K562 (cell line): ENCODE data around the gene SNX18. TPM values are rescaled to one million over a fixed set of nuclear protein-coding genes. Genes with fewer than 3 reads are reported as not detected.

Source experiments
- ATAC-seq: fragments of 200-7000 bp; cut with Tn5 transposase; 3 replicates; pipeline ENCODE4 v1.9.1; 2020; ENCODE audit warnings: moderate library complexity
- BruUV-seq: library from RNA; stranded (reverse); fragments of 400-500 nt; replicated peaks from 2 replicates; lab custom pipeline; 2021; lab: Mats Ljungman, UMichigan
- CTCF ChIA-PET: fragments of 300-600 bp; formaldehyde crosslinking; extraction: SDS; loops from one replicate; lab custom pipeline; 2021; ENCODE audit warnings: low intra/inter-chr PET ratio; lab: Yijun Ruan, JAX
- POLR2A ChIA-PET: fragments of 300-600, 350-650 bp; sonication (Branson Sonifier 250); formaldehyde crosslinking; extraction: SDS; loops from one replicate; lab custom pipeline; 2021; ENCODE audit warnings: antibody characterized with exemption, inconsistent platforms; lab: Yijun Ruan, JAX
- DNase-seq, 4 experiments: peaks; one replicate each; pipeline versions ENCODE4 v3.0.0 to v3.0.0-alpha.2; 2011 to 2018; ENCODE audit warnings: low spot score in 3 of 4, mixed read lengths in 3 of 4; ENCODE audit errors: extremely low read depth in 1 of 4
- FAIRE-seq: peaks from 2 replicates; lab custom pipeline; 2011; peaks lifted over from hg19 to GRCh38; lab: Jason Lieb, UNC
- H2AFZ ChIP-seq: 2 replicates; pipeline ENCODE4 v1.6.0; 2011; ENCODE audit warnings: low read depth, low read length, control low read depth, inconsistent platforms
- H3K27ac ChIP-seq: fragments of 200-600 bp; 3 replicates; pipeline ENCODE4 v1.8.0; 2011; ENCODE audit warnings: low read depth, mild to moderate bottlenecking, control low read depth, inconsistent platforms, low read length, moderate library complexity, mixed read lengths; ENCODE audit errors: extremely low read depth
- H3K27me3 ChIP-seq, 2 experiments: fragments of 300-600 bp in 1 of 2; 2 replicates in 1 of 2; 3 replicates in 1 of 2; pipeline versions ENCODE4 v1.6.0 to v1.8.0; 2011; ENCODE audit warnings: inconsistent platforms in 2 of 2, low read length in 2 of 2, mild to moderate bottlenecking in 1 of 2, mixed read lengths in 1 of 2, moderate library complexity in 1 of 2; ENCODE audit not compliant: control insufficient read depth in 2 of 2, insufficient read depth in 2 of 2
- H3K36me3 ChIP-seq: fragments of 300-600 bp; 3 replicates; pipeline ENCODE4 v1.8.0; 2011; ENCODE audit warnings: mild to moderate bottlenecking, low read length, inconsistent platforms; ENCODE audit not compliant: control insufficient read depth, insufficient read depth
- H3K4me1 ChIP-seq, 2 experiments: fragments of 200-600 bp in 1 of 2; replicated peaks in 1 of 2; 2 replicates in 1 of 2; 3 replicates in 1 of 2; pipeline versions ENCODE4 v1.5.1 to v1.8.0; 2011; ENCODE audit warnings: inconsistent platforms in 2 of 2, low read length in 2 of 2, mild to moderate bottlenecking in 1 of 2, mixed read lengths in 1 of 2, moderate library complexity in 1 of 2; ENCODE audit not compliant: control insufficient read depth in 2 of 2, insufficient read depth in 2 of 2
- H3K4me2 ChIP-seq: 2 replicates; pipeline ENCODE4 v1.6.1; 2011; ENCODE audit warnings: low read length, control low read depth, inconsistent platforms, mixed read lengths; ENCODE audit not compliant: insufficient read depth
- H3K4me3 ChIP-seq: fragments of 200-600 bp; sonication (generic), shearing (Covaris generic); 2 replicates; pipeline ENCODE4 v1.5.1; 2016; ENCODE audit warnings: control low read depth, inconsistent platforms
- H3K79me2 ChIP-seq: fragments of 200-600 bp; 3 replicates; pipeline ENCODE4 v1.8.0; 2011; ENCODE audit warnings: low read length, inconsistent platforms; ENCODE audit not compliant: control insufficient read depth, insufficient read depth
- H3K9ac ChIP-seq, 2 experiments: 2 replicates each; pipeline versions ENCODE4 v1.6.0 to v1.6.1; 2011; ENCODE audit warnings: low read depth in 2 of 2, low read length in 2 of 2, control low read depth in 1 of 2, inconsistent platforms in 1 of 2, mild to moderate bottlenecking in 1 of 2, mixed read lengths in 1 of 2; ENCODE audit not compliant: insufficient read depth in 1 of 2
- H3K9me1 ChIP-seq: one replicate; pipeline ENCODE4 v1.6.0; 2011; ENCODE audit warnings: inconsistent platforms, mild to moderate bottlenecking, low read length, moderate library complexity; ENCODE audit not compliant: control insufficient read depth, insufficient read depth
- H3K9me3 ChIP-seq: replicated peaks from 2 replicates; pipeline ENCODE4 v1.5.1; 2011; ENCODE audit warnings: low read depth, low read length, inconsistent platforms; ENCODE audit not compliant: control insufficient read depth, insufficient read depth
- H4K20me1 ChIP-seq: replicated peaks from 2 replicates; pipeline ENCODE4 v1.6.1; 2011; ENCODE audit warnings: low read length, inconsistent platforms, mixed read lengths; ENCODE audit not compliant: control insufficient read depth, insufficient read depth
- RFX5 ChIP-seq: IDR thresholded peaks from 2 replicates; pipeline ENCODE4 v1.6.1; 2011; ENCODE audit warnings: low read depth, mild to moderate bottlenecking, improper control_type of control experiment, low read length
- ZSCAN29 ChIP-seq: fragments of 450-650 bp; IDR thresholded peaks from 2 replicates; pipeline ENCODE4 v1.6.1; 2017
- WGBS: fragments of 100-300 bp; shearing (Covaris generic); methylation state at CpG from one replicate; pipeline ENCODE4 v1.1.6; 2016; ENCODE audit warnings: low coverage, mixed read lengths; ENCODE audit not compliant: insufficient coverage; ENCODE audit errors: missing lambda C conversion rate; 5-methylcytosine and 5-hydroxymethylcytosine counted together
- in situ Hi-C: fragments of 300-500 bp; cut with MboI; formaldehyde crosslinking; loops from 4 replicates; pipeline ENCODE4 v1.15.0; 2018; ENCODE audit warnings: inconsistent platforms, mixed read lengths
- intact Hi-C: fragments of 100-400 bp; cut with micrococcal nuclease; formaldehyde crosslinking; loops from 2 replicates; pipeline ENCODE4 v1.14.2; 2022
- polyA plus RNA-seq, 8 experiments: library from polyadenylated mRNA; depleted of rRNA in 4 of 8; stranded (reverse) in 5 of 8; unstranded in 3 of 8; fragments of >200 nt; fragmentation: Nextera tagmentation in 2 of 8; fragmentation: Illumina TruSeq in 1 of 8; extraction: Ambion mirVana in 2 of 8; extraction: Trizol in 1 of 8; gene quantifications; 2 replicates each; pipeline versions ENCODE4 v1.2.1 to v1.2.3, GENCODE V29; 2011 to 2014; ENCODE audit warnings: inconsistent platforms in 1 of 8, missing spikeins in 1 of 8
- total RNA-seq, 7 experiments: library from RNA; depleted of rRNA in 6 of 7; stranded (reverse); fragments of >200 nt in 6 of 7; fragmentation: Illumina TruSeq in 2 of 7; extraction: Trizol in 2 of 7; gene quantifications; 2 replicates each; pipeline versions ENCODE4 v1.2.1 to v1.2.3, GENCODE V29; 2011 to 2021; ENCODE audit warnings: low replicate concordance in 1 of 7
- TF ChIP-seq, protein P1 (sequence below), 3 experiments: fragments of 200-800 bp in 1 of 3; fragments of 250-450 bp in 1 of 3; fragments of 450-650 bp in 1 of 3; sonication (Bioruptor Pico) in 1 of 3; sonication (Bioruptor generic) in 1 of 3; formaldehyde crosslinking in 1 of 3; IDR thresholded peaks; 2 replicates each; pipeline versions ENCODE4 v1.6.1 to v1.8.0; 2016 to 2022; ENCODE audit warnings: mild to moderate bottlenecking in 2 of 3, missing genetic modification characterization in 2 of 3, missing compliant biosample characterization in 1 of 3, moderate library complexity in 1 of 3
- TF ChIP-seq, protein P2 (sequence below): sonication (generic); formaldehyde crosslinking; IDR thresholded peaks from 2 replicates; pipeline ENCODE4 v1.5.0; 2020; ENCODE audit warnings: missing genetic modification reagents

Gene SNX18
- total and polyA plus RNA-seq, 9 of the 15 experiments (the other 6 are each of a cell fraction or from before 2014, with no cell fraction given), result 2.3 to 8.8 (median 6.0) TPM

DNA sequence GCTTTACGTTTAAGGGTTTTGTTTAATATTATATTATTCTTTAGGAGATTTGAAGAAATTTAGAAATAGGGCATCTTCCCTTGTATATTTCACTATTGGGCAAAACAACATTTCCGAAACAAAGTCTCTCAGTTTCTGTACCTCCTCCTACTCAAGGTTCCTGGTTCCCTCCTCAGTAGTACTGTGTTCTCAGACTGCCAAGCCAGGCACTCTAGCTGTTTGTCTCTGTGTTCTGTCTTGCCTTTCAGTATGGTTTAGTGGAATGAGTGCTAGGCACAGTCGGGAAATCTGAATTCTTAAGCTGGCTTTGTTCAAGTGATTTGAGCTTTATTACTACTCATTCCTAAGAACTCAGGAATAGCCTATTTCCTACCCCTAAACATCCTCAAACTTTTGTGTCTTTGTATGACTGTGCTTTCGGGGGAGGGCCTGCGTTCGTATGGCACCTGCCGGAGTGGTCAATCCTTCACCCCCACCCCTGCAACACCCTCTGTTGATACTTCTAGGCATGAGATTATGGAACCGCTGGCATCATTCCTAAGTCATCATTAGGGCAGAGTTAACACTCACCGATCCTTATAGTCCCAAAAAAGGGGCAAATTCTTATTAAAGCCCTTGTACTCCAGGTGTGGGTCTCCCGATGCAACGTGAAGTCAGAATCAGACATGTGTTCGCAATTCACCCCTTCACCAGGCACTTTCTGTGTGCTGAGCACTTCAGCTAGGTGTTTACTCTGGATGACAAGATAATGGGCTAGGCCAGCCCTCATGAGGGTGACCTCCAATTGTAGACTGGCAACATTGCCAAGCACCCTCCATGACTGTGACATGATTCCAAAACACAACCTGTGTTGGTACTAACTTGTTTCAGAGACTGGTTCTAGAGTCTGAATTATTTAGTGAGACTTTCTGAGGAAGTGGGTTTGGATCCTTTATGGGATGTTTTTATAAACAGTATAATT, 24.5 kb downstream of the SNX18 start:
- ChIA-PET CTCF (no interaction called here), POLR2A (no interaction called here)
- H2AFZ ChIP-seq, result no peak overlapping the region
- no TSS peak for BruUV-seq
- no peaks in the 10 kb centered on the region for H3K36me3 ChIP-seq
- FAIRE-seq (no peak), DNase-seq (no peak), ATAC-seq (no peak)
- H3K79me2 ChIP-seq, result no peaks in the 10 kb centered on the region
- H3K4me3 ChIP-seq, result no peak overlapping the region
- no peaks in the 10 kb centered on the region for H4K20me1 ChIP-seq
- H3K4me1 ChIP-seq, result no peaks in the 10 kb centered on the region
- H3K9me1 ChIP-seq, result no peaks in the 10 kb centered on the region
- WGBS, result 71% methylated on average over 12 of the region's 12 CpGs
- intact Hi-C loops, result no loop called here
- TF ChIP-seq RFX5 (no peak), ZSCAN29 (no peak)
- TF ChIP-seq, protein P1, sequence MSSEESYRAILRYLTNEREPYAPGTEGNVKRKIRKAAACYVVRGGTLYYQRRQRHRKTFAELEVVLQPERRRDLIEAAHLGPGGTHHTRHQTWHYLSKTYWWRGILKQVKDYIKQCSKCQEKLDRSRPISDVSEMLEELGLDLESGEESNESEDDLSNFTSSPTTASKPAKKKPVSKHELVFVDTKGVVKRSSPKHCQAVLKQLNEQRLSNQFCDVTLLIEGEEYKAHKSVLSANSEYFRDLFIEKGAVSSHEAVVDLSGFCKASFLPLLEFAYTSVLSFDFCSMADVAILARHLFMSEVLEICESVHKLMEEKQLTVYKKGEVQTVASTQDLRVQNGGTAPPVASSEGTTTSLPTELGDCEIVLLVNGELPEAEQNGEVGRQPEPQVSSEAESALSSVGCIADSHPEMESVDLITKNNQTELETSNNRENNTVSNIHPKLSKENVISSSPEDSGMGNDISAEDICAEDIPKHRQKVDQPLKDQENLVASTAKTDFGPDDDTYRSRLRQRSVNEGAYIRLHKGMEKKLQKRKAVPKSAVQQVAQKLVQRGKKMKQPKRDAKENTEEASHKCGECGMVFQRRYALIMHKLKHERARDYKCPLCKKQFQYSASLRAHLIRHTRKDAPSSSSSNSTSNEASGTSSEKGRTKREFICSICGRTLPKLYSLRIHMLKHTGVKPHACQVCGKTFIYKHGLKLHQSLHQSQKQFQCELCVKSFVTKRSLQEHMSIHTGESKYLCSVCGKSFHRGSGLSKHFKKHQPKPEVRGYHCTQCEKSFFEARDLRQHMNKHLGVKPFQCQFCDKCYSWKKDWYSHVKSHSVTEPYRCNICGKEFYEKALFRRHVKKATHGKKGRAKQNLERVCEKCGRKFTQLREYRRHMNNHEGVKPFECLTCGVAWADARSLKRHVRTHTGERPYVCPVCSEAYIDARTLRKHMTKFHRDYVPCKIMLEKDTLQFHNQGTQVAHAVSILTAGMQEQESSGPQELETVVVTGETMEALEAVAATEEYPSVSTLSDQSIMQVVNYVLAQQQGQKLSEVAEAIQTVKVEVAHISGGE (CRISPR knock-in tag; IDR thresholded peaks at IDR 0.05), result no peak
- TF ChIP-seq, protein P2, sequence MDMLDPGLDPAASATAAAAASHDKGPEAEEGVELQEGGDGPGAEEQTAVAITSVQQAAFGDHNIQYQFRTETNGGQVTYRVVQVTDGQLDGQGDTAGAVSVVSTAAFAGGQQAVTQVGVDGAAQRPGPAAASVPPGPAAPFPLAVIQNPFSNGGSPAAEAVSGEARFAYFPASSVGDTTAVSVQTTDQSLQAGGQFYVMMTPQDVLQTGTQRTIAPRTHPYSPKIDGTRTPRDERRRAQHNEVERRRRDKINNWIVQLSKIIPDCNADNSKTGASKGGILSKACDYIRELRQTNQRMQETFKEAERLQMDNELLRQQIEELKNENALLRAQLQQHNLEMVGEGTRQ (CRISPR knock-in tag), result no peak
- in situ Hi-C loops, result no loop called here
- no peak overlapping the region for H3K27ac ChIP-seq
- H3K9me3 ChIP-seq, result no peaks in the 10 kb centered on the region
- no peaks in the 10 kb centered on the region for H3K27me3 ChIP-seq
- no peak overlapping the region for H3K4me2 ChIP-seq
- no peak overlapping the region for H3K9ac ChIP-seq
